HCT116 (cell line): ENCODE measurements around the gene PRICKLE2. TPM values are rescaled to one million over a fixed set of nuclear protein-coding genes. Genes with fewer than 3 reads are reported as not detected.

ENCODE experiments used
- ATAC-seq: fragments of 200-7000 bp; cut with Tn5 transposase; 2 replicates; pipeline ENCODE4 v1.9.1; 2020; ENCODE audit warnings: mild to moderate bottlenecking, moderate library complexity
- BruUV-seq: library from RNA; stranded (reverse); fragments of 400-500 nt; replicated peaks from 2 replicates; lab custom pipeline; 2021; lab: Mats Ljungman, UMichigan
- CTCF ChIA-PET: fragments of 300-600 bp; sonication (Branson Sonifier 250); formaldehyde crosslinking; loops from one replicate; lab custom pipeline; 2021; ENCODE audit warnings: antibody characterized with exemption; lab: Charles Lee
- POLR2A ChIA-PET: fragments of 300-600, 350-600 bp; sonication (Branson Sonifier 250); formaldehyde crosslinking; loops from one replicate; lab custom pipeline; 2021; ENCODE audit warnings: antibody characterized with exemption; lab: Charles Lee
- RAD21 ChIA-PET, 2 experiments: fragments of 300-600 bp; sonication (Branson Sonifier 250); formaldehyde crosslinking; loops; one replicate each; lab custom pipeline; 2023; ENCODE audit warnings: low total read pairs in 2 of 2; ENCODE audit not compliant: uncharacterized antibody in 2 of 2, unreplicated experiment in 2 of 2, low non-redundant PET in 1 of 2; lab: Charles Lee
- DNase-seq: peaks from one replicate; pipeline ENCODE4 v3.0.0-alpha.2; 2010; ENCODE audit warnings: low read depth, low spot score
- H2AFZ ChIP-seq: fragments of 200-600 bp; shearing (Covaris generic), sonication (generic); 2 replicates; pipeline ENCODE4 v1.6.1; 2017; ENCODE audit warnings: low read depth, mixed run types, mixed read lengths, antibody characterized with exemption, low read length; ENCODE audit not compliant: poor library complexity, severe bottlenecking
- H3K27ac ChIP-seq: 2 replicates; pipeline ENCODE4 v1.5.1; 2012; ENCODE audit warnings: low read depth, low read length
- H3K27me3 ChIP-seq: fragments of 200-600 bp; sonication (generic); 2 replicates; pipeline ENCODE4 v1.6.1; 2016; ENCODE audit warnings: mixed run types, low read length, mixed read lengths; ENCODE audit not compliant: insufficient read depth
- H3K36me3 ChIP-seq, 2 experiments: fragments of 200-500 bp in 1 of 2; fragments of 200-600 bp in 1 of 2; sonication (Bioruptor generic) in 1 of 2; sonication (generic) in 1 of 2; 2 replicates each; pipeline versions ENCODE4 v1.5.1 to v1.6.1; 2014 to 2016; ENCODE audit warnings: low read length in 2 of 2, inconsistent platforms in 1 of 2, mixed read lengths in 1 of 2, mixed run types in 1 of 2; ENCODE audit not compliant: insufficient read depth in 2 of 2, control insufficient read depth in 1 of 2
- H3K4me1 ChIP-seq, 2 experiments: fragments of 200-600 bp in 1 of 2; sonication (generic) in 1 of 2; 2 replicates each; pipeline versions ENCODE4 v1.5.1 to v1.6.1; 2012 to 2017; ENCODE audit warnings: low read length in 2 of 2, inconsistent platforms in 1 of 2, mild to moderate bottlenecking in 1 of 2, mixed read lengths in 1 of 2, mixed run types in 1 of 2, moderate library complexity in 1 of 2; ENCODE audit not compliant: insufficient read depth in 2 of 2, control insufficient read depth in 1 of 2
- H3K4me2 ChIP-seq: fragments of 200-600 bp; sonication (generic); 2 replicates; pipeline ENCODE4 v1.6.1; 2017; ENCODE audit warnings: mixed run types, low read length, mixed read lengths
- H3K4me3 ChIP-seq, 2 experiments: fragments of 200-600 bp in 1 of 2; sonication (generic) in 1 of 2; replicated peaks in 1 of 2; 2 replicates each; pipeline ENCODE4 v1.5.1; 2011 to 2016; ENCODE audit warnings: low read length in 2 of 2, control low read depth in 1 of 2, low read depth in 1 of 2, mild to moderate bottlenecking in 1 of 2, mixed read lengths in 1 of 2, mixed run types in 1 of 2
- H3K79me2 ChIP-seq: fragments of 200-600 bp; sonication (generic); 2 replicates; pipeline ENCODE4 v1.6.1; 2017; ENCODE audit warnings: mild to moderate bottlenecking, mixed run types, low read length, moderate library complexity, mixed read lengths; ENCODE audit not compliant: insufficient read depth
- H3K9ac ChIP-seq: fragments of 200-600 bp; sonication (generic); 2 replicates; pipeline ENCODE4 v1.6.1; 2016; ENCODE audit warnings: low read length, mixed read lengths
- H3K9me2 ChIP-seq: fragments of 200-600 bp; sonication (generic), shearing (Covaris generic); 2 replicates; pipeline ENCODE4 v1.6.1; 2017; ENCODE audit warnings: mixed run types, mild to moderate bottlenecking, moderate library complexity; ENCODE audit not compliant: insufficient read depth
- H3K9me3 ChIP-seq, 2 experiments: fragments of 200-500 bp in 1 of 2; fragments of 200-600 bp in 1 of 2; sonication (Bioruptor generic) in 1 of 2; sonication (generic) in 1 of 2; 2 replicates each; pipeline ENCODE4 v1.6.1; 2014 to 2017; ENCODE audit warnings: low read length in 2 of 2, mixed read lengths in 2 of 2, inconsistent platforms in 1 of 2, low read depth in 1 of 2, mild to moderate bottlenecking in 1 of 2, mixed run types in 1 of 2, moderate library complexity in 1 of 2; ENCODE audit not compliant: control insufficient read depth in 1 of 2, insufficient read depth in 1 of 2
- H4K20me1 ChIP-seq: fragments of 200-600 bp; sonication (generic), shearing (Covaris generic); 2 replicates; pipeline ENCODE4 v1.6.1; 2017; ENCODE audit warnings: mixed run types, mild to moderate bottlenecking, moderate library complexity; ENCODE audit not compliant: insufficient read depth
- CBX3 ChIP-seq: IDR thresholded peaks from 2 replicates; pipeline ENCODE4 v1.6.1; 2012; ENCODE audit warnings: low read depth
- CEBPB ChIP-seq: IDR thresholded peaks from 2 replicates; pipeline ENCODE4 v1.6.1; 2012; ENCODE audit warnings: low read depth
- CTCF ChIP-seq, 3 experiments: fragments of 200-600 bp in 1 of 3; sonication (generic) in 1 of 3; IDR thresholded peaks in 2 of 3; conservative IDR thresholded peaks in 1 of 3; 2 replicates each; pipeline ENCODE4 v1.5.1; 2012 to 2017; ENCODE audit warnings: low read depth in 2 of 3, low read length in 2 of 3, antibody characterized with exemption in 1 of 3, borderline replicate concordance in 1 of 3, control low read depth in 1 of 3, mild to moderate bottlenecking in 1 of 3, mixed read lengths in 1 of 3, mixed run types in 1 of 3, moderate library complexity in 1 of 3; ENCODE audit not compliant: insufficient read depth in 1 of 3
- POLR2A ChIP-seq: IDR thresholded peaks from 2 replicates; pipeline ENCODE4 v1.7.0; 2011; ENCODE audit warnings: borderline replicate concordance; ENCODE audit not compliant: insufficient read depth, insufficient read length; ENCODE audit errors: extremely low read depth
- POLR2AphosphoS5 ChIP-seq: IDR thresholded peaks from 2 replicates; pipeline ENCODE4 v1.6.1; 2011; ENCODE audit warnings: mild to moderate bottlenecking, low read depth, low read length, moderate library complexity
- REST ChIP-seq: IDR thresholded peaks from 2 replicates; pipeline ENCODE4 v1.6.1; 2012; ENCODE audit warnings: low read depth
- SIN3A ChIP-seq: IDR thresholded peaks from 2 replicates; pipeline ENCODE4 v1.6.1; 2012; ENCODE audit warnings: low read depth
- TCF7L2 ChIP-seq: IDR thresholded peaks from 2 replicates; pipeline ENCODE4 v1.7.0; 2011; ENCODE audit warnings: borderline replicate concordance, inconsistent platforms; ENCODE audit not compliant: insufficient read depth, insufficient read length; ENCODE audit errors: extremely low read depth
- YY1 ChIP-seq: IDR thresholded peaks from 2 replicates; pipeline ENCODE4 v1.6.1; 2011; ENCODE audit warnings: low read length, low read depth, moderate library complexity, mild to moderate bottlenecking; ENCODE audit not compliant: insufficient replicate concordance; ENCODE audit errors: extremely low read depth
- intact Hi-C: fragments of 100-400 bp; cut with micrococcal nuclease; formaldehyde crosslinking; loops from 2 replicates; pipeline ENCODE4 v1.10.0; 2022
- total RNA-seq: library from RNA; stranded (reverse); gene quantifications from one replicate; pipeline ENCODE4 v1.2.1, GENCODE V29; 2021; ENCODE audit not compliant: unreplicated experiment

PRICKLE2 gene
- total RNA-seq, 1 experiment from 2014 or later = 0.05 TPM

GRCh38 chr3:64149886-64150285, 75.4 kb downstream of the PRICKLE2 start:
- Histone ChIP-seq H3K79me2 (no peaks in the 10 kb centered on the region), H3K9me3 (no peaks in the 10 kb centered on the region), H3K27me3 (peaks cover 8% of the 10 kb centered on the region), H3K9ac (no peak overlapping the region), H3K27ac (no peak overlapping the region), H3K4me1 (no peaks in the 10 kb centered on the region), H3K4me2 (no peak overlapping the region), H3K4me3 (no peak overlapping the region), H4K20me1 (no peaks in the 10 kb centered on the region), H3K36me3 (no peaks in the 10 kb centered on the region), H2AFZ (no peak overlapping the region), H3K9me2 (no peaks in the 10 kb centered on the region)
- DNase-seq (no peak), ATAC-seq (no peak)
- ChIA-PET CTCF (no interaction called here), POLR2A (no interaction called here), RAD21 (no interaction called here)
- intact Hi-C loops = no loop called here
- no peak for TF ChIP-seq CBX3
- no peak for TF ChIP-seq CEBPB
- TF ChIP-seq POLR2A = no peak
- TF ChIP-seq TCF7L2 = no peak
- no peak for TF ChIP-seq YY1
- no peak for TF ChIP-seq POLR2AphosphoS5
- TF ChIP-seq REST = no peak
- no peak for TF ChIP-seq SIN3A
- TF ChIP-seq CTCF (IDR thresholded peaks at IDR 0.05 in 2 of 3, conservative IDR thresholded peaks at IDR 0.05 in 1 of 3; ENCODE audit: borderline replicate concordance in 1 of 3, insufficient read depth in 1 of 3, low read depth in 2 of 3, low read length in 2 of 3) = no peak
- BruUV-seq = no TSS peak
